Stimulated activated CD4-positive, alpha-beta T cell treated with anti-CD3 and anti-CD28 coated beads, Interleukin-12 subunit alpha, Interleukin-12 subunit beta, amount 100 ng/mL, for 24 hours (primary cell): ENCODE results near the gene ADAM22.
"Not testable (repeated sequence)": the region's sequence is repeated elsewhere in the genome, so short reads cannot be mapped to it uniquely, and the experiment has no call there.

ENCODE experiments used
- DNase-seq, 2 experiments: peaks; one replicate each; pipeline ENCODE4 v3.0.0-alpha.2; 2020; ENCODE audit warnings: low read depth in 2 of 2

ADAM22 gene

GRCh38 chr7:87933953-87934698 is at the start of gene ADAM22:
Gene ADAM22, plus strand, starts transcription at chr7:87934251. Its CDS starts 215 bp downstream, at chr7:87934466.
- peak; percentile 60 to 73 for DNase-seq

- DNase-seq: no peak
These were observed 49.0 kb upstream of the ADAM22 start for GRCh38 chr7:87885018-87885417.

DNA sequence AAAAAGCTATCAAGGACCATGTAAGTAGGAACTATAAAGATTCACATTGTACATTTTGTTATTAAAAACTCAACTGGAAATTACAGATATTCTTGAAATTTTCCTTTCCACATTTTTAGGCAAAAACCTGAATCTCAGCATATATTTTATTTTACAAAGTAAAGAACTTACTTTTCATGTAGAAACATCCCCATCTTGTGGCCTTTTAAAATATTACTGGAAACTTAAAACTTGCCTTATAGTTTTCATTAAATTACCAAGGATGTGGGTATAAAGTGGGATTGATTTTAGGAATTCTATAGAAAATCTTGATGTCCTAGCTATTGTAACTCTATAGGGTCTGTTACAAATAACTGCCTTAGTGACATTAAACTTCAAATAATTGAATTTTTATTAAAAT is 47.2 kb upstream of the ADAM22 start:
- DNase-seq: no peak

DNA sequence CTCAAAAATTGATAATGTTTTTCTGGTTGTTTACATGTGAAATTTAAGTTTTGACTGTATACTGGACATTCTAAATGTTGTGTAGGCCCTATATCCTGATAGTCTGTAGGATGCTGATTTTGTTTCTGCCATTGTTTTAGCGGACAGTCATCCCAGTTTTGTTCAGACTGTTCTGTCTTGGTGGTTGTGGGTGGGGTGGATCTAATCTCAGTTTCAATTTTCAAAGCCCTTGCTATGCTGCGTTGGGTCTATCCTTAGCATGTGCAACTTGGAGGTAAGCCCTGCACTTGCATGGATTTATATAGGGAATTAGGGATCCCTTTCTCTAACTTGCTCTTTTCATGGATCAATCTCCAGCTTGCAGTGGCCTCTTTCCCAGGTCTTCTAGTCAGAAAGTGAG is 38.7 kb upstream of the ADAM22 start:
- no peak for DNase-seq

DNA sequence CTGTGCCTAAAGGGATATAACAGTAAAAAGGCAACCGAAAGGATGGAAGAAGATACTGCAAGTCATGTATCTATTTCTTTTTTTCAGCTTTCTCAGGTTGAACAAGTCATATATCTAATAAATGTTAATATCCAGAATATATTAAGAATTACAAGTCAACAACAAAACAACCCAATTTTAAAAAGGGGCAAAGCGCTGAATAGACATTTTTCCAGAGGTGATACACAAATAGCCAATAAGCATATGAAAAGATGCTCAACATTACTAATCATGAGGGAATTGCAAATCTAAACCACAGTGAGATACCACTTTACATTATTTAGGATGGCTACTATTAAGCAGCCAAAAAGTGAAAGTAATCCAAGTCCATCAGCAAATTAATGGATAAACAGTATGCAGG is 34.8 kb upstream of the ADAM22 start:
- DNase-seq: no peak

DNA sequence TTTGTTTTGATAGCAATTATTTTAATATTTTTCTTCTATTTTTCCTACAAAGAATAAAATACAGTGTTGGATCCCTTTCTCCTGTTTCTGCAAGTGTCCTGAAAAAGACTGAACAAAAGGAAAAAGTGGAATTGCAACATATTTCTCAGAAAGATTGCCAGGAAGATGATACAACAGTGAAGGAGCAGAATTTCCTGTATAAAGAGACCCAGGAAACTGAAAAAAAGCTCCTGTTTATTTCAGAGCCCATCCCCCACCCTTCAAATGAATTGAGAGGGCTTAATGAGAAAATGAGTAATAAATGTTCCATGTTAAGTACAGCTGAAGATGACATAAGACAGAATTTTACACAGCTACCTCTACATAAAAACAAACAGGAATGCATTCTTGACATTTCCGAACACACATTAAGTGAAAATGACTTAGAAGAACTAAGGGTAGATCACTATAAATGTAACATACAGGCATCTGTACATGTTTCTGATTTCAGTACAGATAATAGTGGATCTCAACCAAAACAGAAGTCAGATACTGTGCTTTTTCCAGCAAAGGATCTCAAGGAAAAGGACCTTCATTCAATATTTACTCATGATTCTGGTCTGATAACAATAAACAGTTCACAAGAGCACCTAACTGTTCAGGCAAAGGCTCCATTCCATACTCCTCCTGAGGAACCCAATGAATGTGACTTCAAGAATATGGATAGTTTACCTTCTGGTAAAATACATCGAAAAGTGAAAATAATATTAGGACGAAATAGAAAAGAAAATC is 26.7 kb upstream of the ADAM22 start:
- not testable (repeated sequence) for DNase-seq

DNA sequence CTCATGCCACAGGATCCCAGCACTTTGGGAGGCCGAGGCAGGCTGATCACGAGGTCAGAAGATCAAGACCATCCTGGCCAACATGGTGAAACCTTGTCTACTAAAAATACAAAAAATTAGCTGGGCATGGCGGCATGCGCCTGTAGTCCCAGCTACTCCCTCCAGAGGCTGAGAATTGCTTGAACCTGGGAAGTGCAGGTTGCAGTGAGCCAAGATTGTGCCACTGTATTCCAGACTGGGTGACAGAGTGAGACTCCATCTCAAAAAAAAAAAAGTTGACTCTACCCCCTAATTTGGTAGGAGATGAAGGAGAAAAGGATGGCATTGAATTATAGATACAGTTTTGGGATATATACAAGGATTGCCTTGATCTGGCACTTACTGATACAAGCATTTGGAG is 25.2 kb upstream of the ADAM22 start:
- DNase-seq: not testable (repeated sequence)

GRCh38 chr7:87912121-87912520 is 21.9 kb upstream of the ADAM22 start:
- no peak for DNase-seq

- no peak for DNase-seq
These were observed 15.3 kb upstream of the ADAM22 start for GRCh38 chr7:87918740-87919139.

GRCh38 chr7:87919875-87920274 is 14.2 kb upstream of the ADAM22 start:
- DNase-seq: no peak

DNA sequence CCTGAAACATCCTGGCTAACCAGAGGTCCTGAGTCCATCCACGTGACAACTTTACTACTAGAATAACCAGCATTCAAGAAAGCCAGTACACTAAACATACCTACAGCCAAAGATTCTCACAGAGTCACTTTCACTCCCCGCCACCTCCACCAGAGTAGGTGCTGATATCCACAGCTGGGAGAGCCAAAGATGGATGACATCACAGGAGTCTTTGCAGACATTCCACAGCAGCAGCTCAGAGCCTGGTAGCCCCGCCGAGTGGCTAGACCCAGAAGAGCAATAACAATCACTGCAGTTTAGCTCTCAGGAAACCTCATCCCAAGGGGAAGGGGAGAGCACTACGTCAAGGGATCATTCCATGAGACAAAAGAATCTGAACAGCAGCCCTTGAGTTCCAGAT is 13.5 kb upstream of the ADAM22 start:
- DNase-seq: no peak

GRCh38 chr7:87922759-87923395 is 11.2 kb upstream of the ADAM22 start:
- DNase-seq: not testable (repeated sequence)

- DNase-seq: no peak
These were observed 7.2 kb upstream of the ADAM22 start for GRCh38 chr7:87926581-87927461.

- DNase-seq: no peak
These were observed 472 bp upstream of the ADAM22 start for GRCh38 chr7:87933605-87933952.

GRCh38 chr7:87934699-87935383 is 790 bp downstream of the ADAM22 start:
- DNase-seq: peak in 1 of 2 experiments; percentile 12

DNA sequence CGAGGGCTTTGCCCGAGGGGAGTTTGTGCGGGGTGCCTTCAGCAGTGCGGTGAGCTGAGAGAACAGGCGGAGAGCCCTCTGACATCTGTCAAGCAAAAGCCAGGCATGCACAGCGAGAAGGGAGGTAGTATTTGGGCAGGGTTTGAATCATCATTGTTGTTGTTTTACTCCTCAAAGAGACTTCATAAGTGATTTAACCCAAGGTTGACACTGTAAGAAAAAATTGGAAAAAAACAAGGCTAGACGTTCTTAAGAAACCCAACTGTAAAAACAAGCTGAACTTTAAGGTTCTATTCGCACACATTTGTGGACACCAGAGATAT is 1.3 kb downstream of the ADAM22 start:
- no peak for DNase-seq

DNA sequence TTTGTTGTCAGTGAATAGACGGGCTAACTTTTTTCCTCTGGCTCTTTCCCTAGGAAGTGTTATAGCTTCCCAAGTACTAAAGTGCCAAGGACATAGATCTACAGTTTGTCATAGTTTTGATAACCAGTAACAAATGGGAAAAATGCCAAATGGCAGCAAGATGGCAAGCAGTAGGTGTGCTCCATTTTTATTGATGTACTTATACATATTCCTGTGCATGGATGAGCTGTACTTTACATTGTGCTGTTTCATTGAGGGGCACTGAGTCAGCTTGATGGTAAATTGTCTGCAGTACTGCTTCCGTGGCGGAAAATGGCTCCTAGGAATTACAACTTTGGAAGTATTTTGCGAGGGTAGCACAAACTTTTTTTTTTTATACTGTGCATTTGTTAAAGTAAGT is 7.1 kb downstream of the ADAM22 start:
- DNase-seq: no peak

DNA sequence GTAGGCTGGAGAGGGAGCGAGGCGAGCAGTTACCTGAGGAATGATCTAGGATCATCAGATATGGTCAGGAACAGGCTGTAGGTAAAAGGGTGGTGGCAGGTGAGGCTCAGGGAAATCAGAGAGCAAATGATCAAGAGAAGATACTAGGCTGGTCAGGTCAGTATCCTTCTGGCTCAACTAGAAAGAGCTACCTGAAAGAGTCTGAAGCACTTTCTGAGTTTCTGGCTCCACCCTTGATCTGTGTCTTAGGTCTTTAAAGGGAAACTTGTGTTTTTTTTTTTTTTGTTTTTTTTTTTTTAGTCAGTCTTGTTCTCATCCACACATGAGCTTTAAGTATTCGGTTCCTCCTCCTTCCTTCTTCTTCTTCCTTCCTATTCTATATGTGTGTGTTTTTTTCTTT is 10.5 kb downstream of the ADAM22 start:
- DNase-seq: no peak

GRCh38 chr7:87945926-87946325 is 11.9 kb downstream of the ADAM22 start:
- DNase-seq: not testable (repeated sequence)

DNA sequence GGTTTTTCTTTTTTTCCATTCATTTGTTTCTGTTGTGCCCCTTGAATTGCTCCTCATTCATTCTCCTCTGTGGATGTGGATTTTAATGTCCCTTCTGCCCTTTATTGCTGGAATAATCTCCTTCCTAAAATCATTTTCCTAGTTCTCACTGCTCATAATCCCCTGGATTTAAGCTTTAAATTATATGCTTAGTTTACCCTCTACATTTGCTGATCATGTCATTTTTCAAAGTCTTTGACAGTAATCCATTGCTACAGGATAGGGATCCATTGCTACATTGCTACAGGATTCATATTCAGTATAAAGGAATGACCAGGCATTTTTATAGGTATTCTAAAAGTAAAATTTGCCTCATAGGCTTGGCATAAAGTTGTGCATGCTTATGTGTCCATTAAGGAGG is 14.3 kb downstream of the ADAM22 start:
- no peak for DNase-seq

DNA sequence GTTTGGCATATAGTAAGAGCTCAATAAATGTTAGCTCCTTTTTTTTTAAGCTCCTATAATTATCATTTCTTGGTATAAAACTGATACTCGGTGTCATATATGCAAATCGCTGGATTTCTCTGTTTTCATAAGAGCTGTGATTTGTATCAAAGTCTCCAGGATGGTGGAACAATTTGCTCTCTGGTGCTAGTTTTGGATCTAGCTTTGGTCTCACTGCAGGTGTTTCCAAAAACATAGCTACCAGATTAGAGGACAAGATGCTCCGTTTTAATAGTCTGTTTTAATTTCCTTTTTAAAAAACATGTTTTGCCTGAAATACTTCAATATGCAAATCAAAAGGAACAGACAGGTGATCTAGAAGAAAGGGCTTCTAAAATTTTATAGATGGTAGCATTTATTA is 25.3 kb downstream of the ADAM22 start:
- no peak for DNase-seq
